Spleen (tissue), 7 donors: ENCODE data around the gene KIR2DL3.

ENCODE experiments used
- CTCF ChIP-seq, 11 experiments: fragments of 200-600 bp in 7 of 11; fragments of 450-650 bp in 4 of 11; sonication (generic) in 4 of 11; IDR thresholded peaks in 8 of 11; conservative IDR thresholded peaks in 3 of 11; 1 replicate in 7 of 11; 2 replicates in 4 of 11; pipeline versions ENCODE4 v1.4.0 to v1.8.0; 2016 to 2021; ENCODE audit warnings: antibody characterized with exemption in 11 of 11, inconsistent platforms in 4 of 11, mild to moderate bottlenecking in 1 of 11
- POLR2A ChIP-seq, 3 donors: fragments of 450-650 bp; IDR thresholded peaks; one replicate each; pipeline ENCODE4 v1.5.1; 2017; ENCODE audit warnings: antibody characterized with exemption in 3 of 3, mild to moderate bottlenecking in 1 of 3
- donor health status: DM: no; HTN: no; CAD: no; lungs with moderate emphysema.
- donor health status: DM: no; HTN: no; CAD: no.
- donor health status: DM: no; HTN: no; CAD: no.

DNA sequence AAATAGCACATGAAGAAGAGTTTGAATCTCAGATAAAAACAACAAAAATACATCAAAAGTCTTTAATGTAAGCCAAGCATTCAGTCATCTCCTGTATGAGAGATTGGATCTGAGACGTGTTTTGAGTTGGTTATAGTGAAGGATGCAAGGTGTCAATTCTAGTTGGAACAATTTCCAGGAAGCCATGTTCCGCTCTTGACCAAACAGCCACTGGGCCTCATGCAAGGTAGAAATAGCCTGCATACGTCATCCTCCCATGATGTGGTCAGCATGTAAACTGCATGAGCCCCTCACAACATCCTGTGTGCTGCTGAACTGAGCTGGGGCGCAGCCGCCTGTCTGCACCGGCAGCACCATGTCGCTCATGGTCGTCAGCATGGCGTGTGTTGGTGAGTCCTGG, 14.2 kb upstream of the KIR2DL3 start, which contains the start of gene KIR3DL3:
- no peak for TF ChIP-seq POLR2A (IDR thresholded peaks at IDR 0.05)
- TF ChIP-seq CTCF (IDR thresholded peaks at IDR 0.05 in 8 of 11, conservative IDR thresholded peaks at IDR 0.05 in 3 of 11): no peak
